Keratinocyte (primary cell): Measurements from ENCODE around the gene HERC3.

Experiments
- EZH2 ChIP-seq: IDR thresholded peaks from one replicate; pipeline ENCODE4 v1.6.1; 2012; ENCODE audit warnings: inconsistent platforms, mild to moderate bottlenecking, low read length, moderate library complexity
- TF ChIP-seq, protein P1 (sequence below), 3 experiments: IDR thresholded peaks in 1 of 3; conservative IDR thresholded peaks in 1 of 3; optimal IDR thresholded peaks in 1 of 3; 2 replicates in 2 of 3; 3 replicates in 1 of 3; pipeline versions ENCODE3 to v1.5.1; 2011; ENCODE audit warnings: low read length in 3 of 3, mild to moderate bottlenecking in 3 of 3, moderate library complexity in 2 of 3, control low read depth in 1 of 3, inconsistent platforms in 1 of 3; ENCODE audit not compliant: insufficient read depth in 2 of 3; ENCODE audit errors: extremely low read depth in 1 of 3

DNA sequence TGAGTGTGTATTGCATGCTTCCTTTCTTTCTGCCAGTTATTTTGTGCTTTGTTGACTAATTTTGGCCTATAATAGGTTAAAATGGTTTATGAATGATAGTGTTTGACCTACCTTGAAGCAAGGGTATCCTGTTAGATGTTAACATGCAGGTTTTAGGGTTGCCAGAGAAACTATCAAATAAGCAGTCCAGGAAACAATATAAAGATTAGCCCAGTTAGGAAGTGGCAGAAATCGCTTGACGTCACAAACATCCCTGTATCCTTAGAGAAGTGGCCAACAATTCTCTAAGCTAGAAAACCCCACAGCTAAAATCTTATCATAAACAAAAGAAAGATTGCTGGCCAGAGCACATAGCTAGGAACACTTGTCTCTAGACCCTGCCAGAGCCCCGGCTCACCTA lies 101.5 kb downstream of the HERC3 start:
- TF ChIP-seq, protein P1, sequence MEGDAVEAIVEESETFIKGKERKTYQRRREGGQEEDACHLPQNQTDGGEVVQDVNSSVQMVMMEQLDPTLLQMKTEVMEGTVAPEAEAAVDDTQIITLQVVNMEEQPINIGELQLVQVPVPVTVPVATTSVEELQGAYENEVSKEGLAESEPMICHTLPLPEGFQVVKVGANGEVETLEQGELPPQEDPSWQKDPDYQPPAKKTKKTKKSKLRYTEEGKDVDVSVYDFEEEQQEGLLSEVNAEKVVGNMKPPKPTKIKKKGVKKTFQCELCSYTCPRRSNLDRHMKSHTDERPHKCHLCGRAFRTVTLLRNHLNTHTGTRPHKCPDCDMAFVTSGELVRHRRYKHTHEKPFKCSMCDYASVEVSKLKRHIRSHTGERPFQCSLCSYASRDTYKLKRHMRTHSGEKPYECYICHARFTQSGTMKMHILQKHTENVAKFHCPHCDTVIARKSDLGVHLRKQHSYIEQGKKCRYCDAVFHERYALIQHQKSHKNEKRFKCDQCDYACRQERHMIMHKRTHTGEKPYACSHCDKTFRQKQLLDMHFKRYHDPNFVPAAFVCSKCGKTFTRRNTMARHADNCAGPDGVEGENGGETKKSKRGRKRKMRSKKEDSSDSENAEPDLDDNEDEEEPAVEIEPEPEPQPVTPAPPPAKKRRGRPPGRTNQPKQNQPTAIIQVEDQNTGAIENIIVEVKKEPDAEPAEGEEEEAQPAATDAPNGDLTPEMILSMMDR (optimal IDR thresholded peaks at IDR 0.05 in 1 of 3, IDR thresholded peaks at IDR 0.05 in 1 of 3, conservative IDR thresholded peaks at IDR 0.05 in 1 of 3; ENCODE audit: extremely low read depth in 1 of 3, insufficient read depth in 2 of 3, low read length in 3 of 3), result no peak
- no peak for TF ChIP-seq EZH2
